ENCODE data around the gene IL16. TPM values are rescaled to one million over a fixed set of nuclear protein-coding genes. Genes with fewer than 3 reads are reported as not detected.

IL16 gene
- total and polyA plus RNA-seq, 4 donors: 1.9 to 6.9 (median 4.4) TPM

- Histone ChIP-seq H3K36me3 (ENCODE audit: control insufficient read depth in 4 of 4, insufficient read depth in 3 of 4, low read depth in 1 of 4, low read length in 3 of 4) (no peaks in the 10 kb centered on the region), H3K27me3 (ENCODE audit: control insufficient read depth in 4 of 4, insufficient read depth in 4 of 4, low read length in 3 of 4) (no peaks in the 10 kb centered on the region), H3K27ac (ENCODE audit: low read depth in 1 of 2, low read length in 2 of 2) (no peak overlapping the region), H3K4me1 (ENCODE audit: control insufficient read depth in 4 of 4, insufficient read depth in 4 of 4, low read length in 3 of 4) (peaks cover 0 to 9% (median 1%) of the 10 kb centered on the region in 4 donors), H3K4me3 (ENCODE audit: low read depth in 1 of 3, low read length in 3 of 3) (no peak overlapping the region), H3K9me3 (ENCODE audit: control insufficient read depth in 4 of 4, low read length in 3 of 4) (no peaks in the 10 kb centered on the region), H3K9ac (ENCODE audit: low read depth in 1 of 2, low read length in 2 of 2) (no peak overlapping the region)
- no peak for DNase-seq (ENCODE audit: low spot score)
- TF ChIP-seq GABPA (IDR thresholded peaks at IDR 0.05 in 1 of 2, conservative IDR thresholded peaks at IDR 0.05 in 1 of 2) (no peak), CTCF (IDR thresholded peaks at IDR 0.05; ENCODE audit: low read depth, low read length, missing input control) (no peak), HNF4A (conservative IDR thresholded peaks at IDR 0.05) (no peak), RXRA (IDR thresholded peaks at IDR 0.05) (no peak), RAD21 (IDR thresholded peaks at IDR 0.05) (no peak), ZBTB33 (IDR thresholded peaks at IDR 0.05) (no peak)
- WGBS: 86% methylated on average over 10 of the region's 10 CpGs
Observed at GRCh38 chr15:81334768-81335435, 138.2 kb downstream of the IL16 start.

GRCh38 chr15:81335631-81336030, 139.0 kb downstream of the IL16 start:
- Histone ChIP-seq H3K9ac (ENCODE audit: low read depth in 1 of 2, low read length in 2 of 2) (no peak overlapping the region), H3K4me3 (ENCODE audit: low read depth in 1 of 3, low read length in 3 of 3) (no peak overlapping the region), H3K27me3 (ENCODE audit: control insufficient read depth in 4 of 4, insufficient read depth in 4 of 4, low read length in 3 of 4) (no peaks in the 10 kb centered on the region), H3K4me1 (ENCODE audit: control insufficient read depth in 4 of 4, insufficient read depth in 4 of 4, low read length in 3 of 4) (peaks cover 0 to 9% (median 1%) of the 10 kb centered on the region in 4 donors), H3K9me3 (ENCODE audit: control insufficient read depth in 4 of 4, low read length in 3 of 4) (no peaks in the 10 kb centered on the region), H3K36me3 (ENCODE audit: control insufficient read depth in 4 of 4, insufficient read depth in 3 of 4, low read depth in 1 of 4, low read length in 3 of 4) (no peaks in the 10 kb centered on the region), H3K27ac (ENCODE audit: low read depth in 1 of 2, low read length in 2 of 2) (no peak overlapping the region)
- WGBS: 97% methylated on average over 4 of the region's 4 CpGs
- no peak for DNase-seq (ENCODE audit: low spot score)
- TF ChIP-seq SP1 (IDR thresholded peaks at IDR 0.05): no peak
- no peak for TF ChIP-seq NR2F2 (IDR thresholded peaks at IDR 0.05)
- TF ChIP-seq ATF3 (IDR thresholded peaks at IDR 0.05): no peak
- no peak for TF ChIP-seq EGR1 (IDR thresholded peaks at IDR 0.05; ENCODE audit: low read depth in 2 of 2)
- TF ChIP-seq, protein P1, sequence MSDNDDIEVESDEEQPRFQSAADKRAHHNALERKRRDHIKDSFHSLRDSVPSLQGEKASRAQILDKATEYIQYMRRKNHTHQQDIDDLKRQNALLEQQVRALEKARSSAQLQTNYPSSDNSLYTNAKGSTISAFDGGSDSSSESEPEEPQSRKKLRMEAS (IDR thresholded peaks at IDR 0.05): no peak
- TF ChIP-seq GABPA (IDR thresholded peaks at IDR 0.05 in 1 of 2, conservative IDR thresholded peaks at IDR 0.05 in 1 of 2): no peak

GRCh38 chr15:81336568-81336967, 139.9 kb downstream of the IL16 start:
- no peak overlapping the region for H3K4me3 ChIP-seq (ENCODE audit: low read depth in 1 of 3, low read length in 3 of 3)
- TF ChIP-seq EGR1 (IDR thresholded peaks at IDR 0.05; ENCODE audit: low read depth in 2 of 2) (no peak), CTCF (IDR thresholded peaks at IDR 0.05; ENCODE audit: low read depth, low read length, missing input control) (peak; percentile 19), RAD21 (IDR thresholded peaks at IDR 0.05) (peak; percentile 67 to 68)
- no peak overlapping the region for H3K9ac ChIP-seq (ENCODE audit: low read depth in 1 of 2, low read length in 2 of 2)
- H3K27me3 ChIP-seq (ENCODE audit: control insufficient read depth in 4 of 4, insufficient read depth in 4 of 4, low read length in 3 of 4): no peaks in the 10 kb centered on the region
- DNase-seq (ENCODE audit: low spot score): peak; percentile 22
- H3K36me3 ChIP-seq (ENCODE audit: control insufficient read depth in 4 of 4, insufficient read depth in 3 of 4, low read depth in 1 of 4, low read length in 3 of 4): no peaks in the 10 kb centered on the region
- 85% methylated on average over 4 of the region's 4 CpGs for WGBS
- H3K27ac ChIP-seq (ENCODE audit: low read depth in 1 of 2, low read length in 2 of 2): no peak overlapping the region
- no peaks in the 10 kb centered on the region for H3K9me3 ChIP-seq (ENCODE audit: control insufficient read depth in 4 of 4, low read length in 3 of 4)
- H3K4me1 ChIP-seq (ENCODE audit: control insufficient read depth in 4 of 4, insufficient read depth in 4 of 4, low read length in 3 of 4): peaks cover 0 to 9% (median 1%) of the 10 kb centered on the region in 4 donors

Data from liver (tissue), 9 donors.